Stimulated activated CD4-positive, alpha-beta T cell treated with anti-CD3 and anti-CD28 coated beads, Interleukin-12 subunit alpha, Interleukin-12 subunit beta, amount 100 ng/mL, for 4 hours (primary cell): ENCODE measurements around the gene AHI1.
"Not testable (repeated sequence)": the region's sequence is repeated elsewhere in the genome, so short reads cannot be mapped to it uniquely, and the experiment has no call there.

Source experiments
- DNase-seq: peaks from one replicate; pipeline ENCODE4 v3.0.0-alpha.2; 2020

AHI1 gene

GRCh38 chr6:135251498-135252441 is 245.8 kb downstream of the AHI1 start:
- no peak for DNase-seq

DNA sequence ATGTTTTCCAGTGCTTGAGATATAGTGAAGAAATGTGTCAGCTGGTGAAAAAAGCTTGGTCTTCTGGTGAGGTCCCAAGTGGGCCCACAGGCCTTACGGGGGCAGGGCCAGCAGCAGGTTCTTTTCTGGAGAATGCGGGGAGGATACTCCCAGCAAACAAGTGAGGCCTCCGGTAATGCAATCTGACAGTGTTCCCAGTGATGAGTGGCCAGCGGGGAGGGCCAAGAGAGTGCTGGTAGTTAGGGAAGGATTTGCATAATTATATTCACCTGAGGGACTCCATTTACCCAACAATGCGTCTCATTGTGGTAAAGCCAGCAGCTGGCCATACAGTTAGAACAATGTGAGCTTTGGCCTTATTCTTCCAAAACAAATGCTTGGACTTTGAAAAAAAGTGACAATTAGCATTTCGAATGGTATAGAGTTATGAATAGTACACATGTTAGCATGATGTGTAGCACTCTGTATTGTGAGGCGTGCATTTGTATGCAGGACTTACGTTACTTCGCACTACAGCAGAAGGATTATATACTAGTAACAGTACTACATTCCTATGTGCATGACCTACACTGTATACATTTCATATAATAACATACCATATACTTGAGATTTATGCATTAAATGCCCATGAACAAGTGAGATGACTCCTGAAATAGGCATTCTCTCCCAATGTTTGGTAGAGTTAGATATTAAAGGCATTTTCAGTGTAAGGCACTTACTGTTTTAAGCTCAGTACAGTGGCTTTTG is 246.6 kb downstream of the AHI1 start:
- no peak for DNase-seq

DNA sequence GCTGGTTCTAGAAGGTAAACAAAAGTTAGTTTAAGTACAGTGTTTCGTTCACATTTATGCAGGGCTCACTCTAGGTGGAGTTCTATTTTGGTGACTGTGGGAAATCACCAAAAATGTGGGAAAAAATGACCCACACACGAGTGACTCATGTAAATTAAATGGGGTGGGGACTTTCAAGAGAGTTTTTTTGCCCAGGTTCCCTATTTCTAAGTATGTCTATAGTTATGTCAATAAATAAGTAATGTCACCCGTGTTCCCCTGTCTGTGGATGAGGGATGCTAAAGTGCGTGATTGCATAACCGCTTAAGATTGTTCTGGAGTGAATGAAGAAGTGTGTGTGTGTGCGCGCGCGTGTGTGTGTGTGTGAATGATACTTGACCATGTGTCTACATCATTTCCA is 247.3 kb downstream of the AHI1 start:
- DNase-seq: no peak

DNA sequence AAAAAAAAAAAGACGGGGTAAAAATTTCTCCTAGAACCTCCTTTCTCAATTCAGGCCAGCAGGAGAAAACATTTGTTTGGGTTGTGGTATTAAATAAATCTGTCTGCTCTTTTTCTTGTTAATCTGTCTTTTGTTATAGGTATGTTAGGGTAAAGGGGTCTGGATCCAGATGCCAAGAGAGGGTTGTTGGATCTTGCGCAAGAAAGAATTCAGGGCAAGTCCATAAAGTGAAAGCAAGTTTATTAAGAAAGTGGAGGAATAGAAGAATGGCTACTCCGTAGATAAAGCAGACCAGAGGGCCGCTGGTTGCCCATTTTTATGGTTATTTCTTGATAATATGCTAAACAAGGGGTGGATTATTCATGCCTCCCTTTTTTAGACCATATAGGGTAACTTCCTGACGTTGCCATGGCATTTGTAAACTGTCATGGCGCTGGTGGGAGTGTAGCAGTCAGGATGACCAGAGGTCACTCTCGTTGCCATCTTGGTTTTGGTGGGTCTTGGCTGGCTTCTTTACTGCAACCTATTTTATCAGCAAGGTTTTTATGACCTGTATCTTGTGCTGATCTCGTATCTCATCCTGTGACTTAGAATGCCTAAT is 251.0 kb downstream of the AHI1 start:
- not testable (repeated sequence) for DNase-seq

GRCh38 chr6:135244805-135245204 is 252.7 kb downstream of the AHI1 start:
- DNase-seq: no peak

- no peak for DNase-seq
Measured at GRCh38 chr6:135243871-135244796, 253.4 kb downstream of the AHI1 start.

DNA sequence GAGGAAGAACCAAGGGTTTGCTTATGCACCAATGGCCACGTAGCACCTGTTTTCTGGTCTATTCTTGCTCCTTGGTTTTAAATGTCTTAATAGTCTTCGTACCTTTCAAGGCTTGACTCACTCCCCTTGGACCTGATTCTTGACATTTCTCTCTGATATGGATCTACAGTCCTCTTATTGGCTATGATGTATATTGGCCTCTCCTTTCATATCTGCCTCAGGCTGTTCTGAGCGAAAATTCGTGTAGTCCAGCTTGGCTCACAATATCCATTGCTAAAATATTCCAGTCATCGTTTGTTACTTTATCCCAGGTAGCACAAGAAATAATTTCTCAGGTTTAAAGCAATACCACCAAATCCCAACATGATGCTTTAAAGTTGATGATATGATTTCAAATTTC is 256.8 kb downstream of the AHI1 start:
- no peak for DNase-seq

- DNase-seq: no peak
Measured at GRCh38 chr6:135236732-135237131, 260.8 kb downstream of the AHI1 start.

GRCh38 chr6:135236319-135236718 is 261.2 kb downstream of the AHI1 start:
- no peak for DNase-seq

GRCh38 chr6:135235716-135236115 is 261.8 kb downstream of the AHI1 start:
- DNase-seq: no peak

GRCh38 chr6:135234492-135234780 is 263.1 kb downstream of the AHI1 start:
- no peak for DNase-seq

GRCh38 chr6:135233686-135234491 is 263.7 kb downstream of the AHI1 start:
- DNase-seq: no peak
